ENCODE measurements around the gene EGFR. TPM values are rescaled to one million over a fixed set of nuclear protein-coding genes. Genes with fewer than 3 reads are reported as not detected.

Gene EGFR
- total and polyA plus RNA-seq, 7 donors, result 3.6 to 61.5 (median 35.6) TPM

DNA sequence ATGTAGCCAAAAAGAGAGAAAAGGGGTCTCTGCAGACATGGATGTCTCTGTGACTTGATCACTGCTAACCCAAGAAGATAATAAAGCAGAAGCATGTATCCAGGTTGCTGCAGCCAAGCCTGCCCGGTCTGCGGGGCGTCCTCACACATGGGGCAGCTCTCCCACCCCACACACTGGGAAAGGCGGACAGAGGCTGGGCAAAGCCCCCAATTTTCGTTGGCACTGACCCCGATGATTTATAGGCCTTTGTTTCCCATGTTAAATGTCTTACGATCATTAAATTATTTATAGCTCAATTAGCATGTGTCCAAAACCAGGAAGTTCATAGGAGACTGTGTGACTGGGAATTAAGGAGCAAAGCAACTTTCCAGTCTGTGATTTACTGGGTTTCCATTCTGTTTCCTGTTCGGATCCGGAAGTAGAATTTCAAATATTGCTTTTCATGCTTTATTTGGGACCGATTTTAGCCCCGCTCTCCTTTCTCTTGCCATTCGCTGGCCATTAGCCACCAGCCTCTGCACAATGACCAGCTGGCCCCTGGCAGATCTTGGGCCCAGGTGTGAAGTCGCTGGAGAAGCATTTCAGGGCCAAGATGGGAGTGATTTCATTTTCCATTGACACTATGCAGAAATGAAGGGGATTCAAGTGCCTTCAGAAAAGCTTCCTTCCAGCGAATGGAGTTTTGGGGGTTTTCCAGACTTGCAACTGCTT is 91.6 kb downstream of the EGFR start:
- Histone ChIP-seq H3K4me1 (peaks cover 0 to 38% (median 28%) of the 10 kb centered on the region in 4 donors), H3K27ac (peak overlapping the region in 2 of 4 donors; percentile 4 to 31), H3K36me3 (no peaks in the 10 kb centered on the region), H3K4me3 (no peak overlapping the region), H3K27me3 (no peaks in the 10 kb centered on the region), H3K9me3 (no peaks in the 10 kb centered on the region)
- WGBS, 2 donors, result 76 to 88% methylated on average over 14 of the region's 14 CpGs
- intact Hi-C loops (cut with DNase I), result no loop called here
- DNase-seq, result no peak
- TF ChIP-seq, protein P1, sequence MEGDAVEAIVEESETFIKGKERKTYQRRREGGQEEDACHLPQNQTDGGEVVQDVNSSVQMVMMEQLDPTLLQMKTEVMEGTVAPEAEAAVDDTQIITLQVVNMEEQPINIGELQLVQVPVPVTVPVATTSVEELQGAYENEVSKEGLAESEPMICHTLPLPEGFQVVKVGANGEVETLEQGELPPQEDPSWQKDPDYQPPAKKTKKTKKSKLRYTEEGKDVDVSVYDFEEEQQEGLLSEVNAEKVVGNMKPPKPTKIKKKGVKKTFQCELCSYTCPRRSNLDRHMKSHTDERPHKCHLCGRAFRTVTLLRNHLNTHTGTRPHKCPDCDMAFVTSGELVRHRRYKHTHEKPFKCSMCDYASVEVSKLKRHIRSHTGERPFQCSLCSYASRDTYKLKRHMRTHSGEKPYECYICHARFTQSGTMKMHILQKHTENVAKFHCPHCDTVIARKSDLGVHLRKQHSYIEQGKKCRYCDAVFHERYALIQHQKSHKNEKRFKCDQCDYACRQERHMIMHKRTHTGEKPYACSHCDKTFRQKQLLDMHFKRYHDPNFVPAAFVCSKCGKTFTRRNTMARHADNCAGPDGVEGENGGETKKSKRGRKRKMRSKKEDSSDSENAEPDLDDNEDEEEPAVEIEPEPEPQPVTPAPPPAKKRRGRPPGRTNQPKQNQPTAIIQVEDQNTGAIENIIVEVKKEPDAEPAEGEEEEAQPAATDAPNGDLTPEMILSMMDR (IDR thresholded peaks at IDR 0.05), result no peak
- TF ChIP-seq POLR2AphosphoS5 (IDR thresholded peaks at IDR 0.05) (no peak), POLR2A (IDR thresholded peaks at IDR 0.05) (no peak), EP300 (IDR thresholded peaks at IDR 0.05) (no peak)

DNA sequence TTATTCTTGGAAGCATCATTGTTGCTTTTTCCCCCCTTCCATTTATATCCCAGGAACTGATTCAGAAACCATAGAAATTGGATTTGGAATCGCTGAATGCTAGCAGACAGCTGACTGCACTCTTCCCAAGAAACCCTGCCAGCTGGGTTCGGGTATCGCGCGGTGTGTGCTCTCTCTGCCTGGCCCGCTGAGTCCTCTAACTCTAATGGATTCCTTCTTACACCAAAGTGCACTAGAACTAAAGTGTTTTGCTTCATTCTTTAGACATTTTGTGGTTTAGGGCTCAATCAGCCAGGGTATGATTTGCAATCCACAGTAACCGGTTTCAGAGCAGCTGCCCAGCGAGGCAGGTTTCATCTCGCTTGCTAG is 92.2 kb downstream of the EGFR start:
- Histone ChIP-seq H3K9me3 (no peaks in the 10 kb centered on the region), H3K27ac (peak overlapping the region in 2 of 4 donors; percentile 4 to 31), H3K36me3 (no peaks in the 10 kb centered on the region), H3K27me3 (no peaks in the 10 kb centered on the region), H3K4me1 (peaks cover 0 to 34% (median 27%) of the 10 kb centered on the region in 4 donors), H3K4me3 (no peak overlapping the region)
- no peak for DNase-seq
- TF ChIP-seq, protein P1 (IDR thresholded peaks at IDR 0.05), result no peak
- no peak for TF ChIP-seq POLR2AphosphoS5 (IDR thresholded peaks at IDR 0.05)
- TF ChIP-seq POLR2A (IDR thresholded peaks at IDR 0.05), result no peak
- TF ChIP-seq EP300 (IDR thresholded peaks at IDR 0.05), result no peak
- WGBS, 2 donors, result 75 to 83% methylated on average over 9 of the region's 9 CpGs
- intact Hi-C loops (cut with DNase I), result no loop called here

DNA sequence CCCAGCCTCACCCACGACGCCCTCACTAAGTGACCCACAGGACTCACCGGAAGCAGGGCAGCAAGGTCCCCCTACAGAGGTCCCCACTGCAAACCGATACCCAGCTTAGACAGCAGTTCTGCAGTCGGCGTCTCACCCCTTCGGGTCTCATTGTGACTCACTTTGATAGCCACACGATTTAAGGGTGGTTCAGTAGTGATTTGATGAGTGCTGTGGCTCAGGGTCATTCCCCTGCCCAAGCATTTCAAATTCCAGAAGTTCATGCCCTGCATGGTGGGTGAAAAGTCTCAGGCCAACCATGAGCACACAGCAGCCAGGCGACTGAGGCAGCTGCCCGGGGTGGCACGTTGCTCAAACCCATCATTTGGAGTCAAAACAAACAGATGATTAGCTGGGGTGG is 93.2 kb downstream of the EGFR start:
- no peak for DNase-seq
- Histone ChIP-seq H3K4me3 (no peak overlapping the region), H3K27ac (no peak overlapping the region), H3K36me3 (no peaks in the 10 kb centered on the region), H3K27me3 (no peaks in the 10 kb centered on the region), H3K4me1 (peaks cover 0 to 30% (median 27%) of the 10 kb centered on the region in 4 donors), H3K9me3 (no peaks in the 10 kb centered on the region)
- TF ChIP-seq POLR2AphosphoS5 (IDR thresholded peaks at IDR 0.05), result no peak
- TF ChIP-seq EP300 (IDR thresholded peaks at IDR 0.05), result no peak
- TF ChIP-seq, protein P1 (IDR thresholded peaks at IDR 0.05), result no peak
- TF ChIP-seq POLR2A (IDR thresholded peaks at IDR 0.05), result no peak
- WGBS, 2 donors, result 91 to 94% methylated on average over 11 of the region's 11 CpGs
- intact Hi-C loops (cut with DNase I), result no loop called here

DNA sequence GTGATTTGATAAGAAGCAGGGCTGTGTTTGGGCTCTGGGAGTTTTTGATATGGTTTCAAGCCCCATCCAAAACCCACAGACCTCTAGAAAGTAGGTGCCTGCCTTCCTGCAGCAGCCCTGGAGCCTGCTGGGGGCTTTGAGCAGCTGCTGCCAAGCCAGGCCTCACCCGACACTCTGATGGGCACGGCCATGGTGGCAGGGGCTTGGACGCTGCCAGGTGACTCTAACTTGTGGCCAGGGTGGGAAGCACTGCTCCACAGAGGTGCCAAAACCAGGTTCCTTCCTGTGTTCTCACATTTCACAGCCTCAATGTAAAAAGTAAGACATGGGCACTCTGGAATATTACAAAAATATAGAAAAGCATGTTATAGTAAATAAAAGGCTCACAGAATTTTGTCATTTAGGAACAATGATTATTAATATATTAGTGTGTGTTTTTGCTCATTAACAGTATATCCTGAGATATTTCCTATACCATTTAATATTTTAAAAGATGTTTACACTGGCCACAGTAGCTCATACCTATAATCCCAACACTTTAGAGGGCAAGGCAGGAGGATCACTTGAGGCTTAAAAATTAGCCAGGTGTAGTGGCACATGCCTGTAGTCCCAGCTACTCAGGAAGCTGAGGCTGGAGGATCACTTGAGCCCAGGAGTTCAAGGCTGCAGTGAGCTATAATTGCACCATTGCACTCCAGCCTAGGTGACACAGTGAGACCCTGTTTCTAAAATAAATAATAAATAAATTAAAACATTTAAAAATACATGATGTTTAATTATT is 95.1 kb downstream of the EGFR start:
- peaks cover 0 to 25% (median 20%) of the 10 kb centered on the region in 4 donors for H3K4me1 ChIP-seq
- intact Hi-C loops (cut with DNase I), result no loop called here
- no peak for TF ChIP-seq EP300 (IDR thresholded peaks at IDR 0.05)
- TF ChIP-seq, protein P1 (IDR thresholded peaks at IDR 0.05), result no peak
- TF ChIP-seq POLR2A (IDR thresholded peaks at IDR 0.05), result no peak
- no peak for TF ChIP-seq POLR2AphosphoS5 (IDR thresholded peaks at IDR 0.05)

More for the DNA sequence above, 95.1 kb downstream of the EGFR start:
- no peak for DNase-seq
- WGBS, 2 donors, result 81 to 90% methylated on average over 3 of the region's 3 CpGs
- Histone ChIP-seq H3K27me3 (no peaks in the 10 kb centered on the region), H3K27ac (no peak overlapping the region), H3K36me3 (no peaks in the 10 kb centered on the region), H3K9me3 (no peaks in the 10 kb centered on the region), H3K4me3 (no peak overlapping the region)

Data from sigmoid colon (tissue), 7 donors.